Measurements from ENCODE around the gene C11orf97.
A peak's percentile ranks its signal among the peaks of the same experiment; 100 is the strongest.
"Not testable (repeated sequence)": the region's sequence is repeated elsewhere in the genome, so short reads cannot be mapped to it uniquely, and the experiment has no call there.

C11orf97 gene

GRCh38 chr11:94525546-94526324, 13.5 kb downstream of the C11orf97 start:
- no peak for DNase-seq (ENCODE audit: low spot score)

DNA sequence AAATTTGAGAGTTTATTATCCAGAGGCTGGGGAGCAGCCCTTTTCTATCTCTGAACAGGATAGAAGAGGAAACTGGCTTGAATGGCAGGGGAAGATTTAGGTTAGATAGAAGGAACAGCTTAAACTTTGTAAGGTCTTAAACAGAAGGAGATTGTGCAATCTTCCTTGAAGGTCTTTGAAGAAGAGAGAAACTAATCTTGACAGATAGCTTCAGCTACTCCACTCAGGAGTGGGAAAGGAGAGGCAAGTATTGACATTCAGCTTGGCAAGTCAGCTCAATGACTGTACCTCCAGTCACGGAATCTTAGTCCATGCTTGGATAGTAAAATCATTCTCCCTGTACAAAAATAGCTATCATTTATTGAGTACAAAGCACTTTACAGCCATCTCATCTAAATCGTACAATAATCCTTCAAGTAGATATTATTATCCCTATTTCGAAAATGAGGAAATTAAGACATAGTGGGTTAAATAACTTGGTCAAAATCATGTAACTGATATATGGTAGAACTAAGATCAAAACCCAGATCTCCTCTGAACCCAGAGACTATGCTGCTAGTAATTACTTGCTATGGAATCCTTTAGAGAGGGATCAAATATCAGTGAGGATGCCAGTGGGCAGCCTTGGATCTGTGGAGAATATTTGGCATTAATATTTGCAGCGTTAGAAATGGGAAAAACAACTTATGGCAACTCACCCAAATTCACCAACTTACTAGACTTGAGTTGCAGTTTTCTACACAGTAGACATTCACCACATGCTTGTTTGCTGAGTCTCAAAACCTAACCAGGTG, 14.6 kb downstream of the C11orf97 start:
- no peak for DNase-seq (ENCODE audit: low spot score)

GRCh38 chr11:94528551-94528950, 16.3 kb downstream of the C11orf97 start:
- DNase-seq (ENCODE audit: low spot score), result no peak

DNA sequence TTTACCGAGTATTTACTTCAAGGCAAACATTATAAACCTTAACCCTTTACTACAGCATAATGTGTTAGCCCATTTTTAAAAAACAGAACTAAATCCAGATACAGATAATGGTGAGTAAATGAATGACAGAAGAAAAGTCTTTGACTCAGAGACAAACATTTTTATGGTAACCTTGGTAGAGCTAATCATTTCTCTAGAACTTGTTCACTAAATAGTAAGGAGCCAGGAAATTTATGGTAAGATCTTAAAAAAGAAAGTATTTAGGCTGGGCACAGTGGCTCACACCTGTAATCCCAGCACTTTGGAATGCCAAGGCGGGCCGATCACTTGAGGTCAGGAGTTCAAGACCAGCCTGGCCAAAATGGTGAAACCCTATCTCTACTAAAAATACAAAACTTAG, 19.9 kb downstream of the C11orf97 start:
- no peak for DNase-seq (ENCODE audit: low spot score)

DNA sequence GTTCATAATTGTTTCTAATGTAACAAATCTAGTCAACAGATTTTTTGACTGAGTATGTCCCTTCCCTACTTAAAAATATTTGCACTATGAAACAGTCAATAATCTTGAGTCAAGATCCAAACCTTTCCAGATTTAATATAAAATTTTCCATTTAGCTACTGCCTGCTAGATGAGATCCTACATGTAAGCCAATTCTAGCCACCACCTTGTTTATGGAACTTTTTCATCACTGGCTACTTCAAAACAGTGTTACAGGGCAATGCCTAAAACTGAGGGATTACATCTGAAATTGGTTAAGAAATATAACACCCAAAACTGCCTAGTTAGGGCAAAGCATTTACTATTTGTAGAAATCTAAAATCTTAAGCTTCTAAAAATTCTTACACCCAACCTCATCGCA, 20.9 kb downstream of the C11orf97 start:
- no peak for DNase-seq (ENCODE audit: low spot score)

DNA sequence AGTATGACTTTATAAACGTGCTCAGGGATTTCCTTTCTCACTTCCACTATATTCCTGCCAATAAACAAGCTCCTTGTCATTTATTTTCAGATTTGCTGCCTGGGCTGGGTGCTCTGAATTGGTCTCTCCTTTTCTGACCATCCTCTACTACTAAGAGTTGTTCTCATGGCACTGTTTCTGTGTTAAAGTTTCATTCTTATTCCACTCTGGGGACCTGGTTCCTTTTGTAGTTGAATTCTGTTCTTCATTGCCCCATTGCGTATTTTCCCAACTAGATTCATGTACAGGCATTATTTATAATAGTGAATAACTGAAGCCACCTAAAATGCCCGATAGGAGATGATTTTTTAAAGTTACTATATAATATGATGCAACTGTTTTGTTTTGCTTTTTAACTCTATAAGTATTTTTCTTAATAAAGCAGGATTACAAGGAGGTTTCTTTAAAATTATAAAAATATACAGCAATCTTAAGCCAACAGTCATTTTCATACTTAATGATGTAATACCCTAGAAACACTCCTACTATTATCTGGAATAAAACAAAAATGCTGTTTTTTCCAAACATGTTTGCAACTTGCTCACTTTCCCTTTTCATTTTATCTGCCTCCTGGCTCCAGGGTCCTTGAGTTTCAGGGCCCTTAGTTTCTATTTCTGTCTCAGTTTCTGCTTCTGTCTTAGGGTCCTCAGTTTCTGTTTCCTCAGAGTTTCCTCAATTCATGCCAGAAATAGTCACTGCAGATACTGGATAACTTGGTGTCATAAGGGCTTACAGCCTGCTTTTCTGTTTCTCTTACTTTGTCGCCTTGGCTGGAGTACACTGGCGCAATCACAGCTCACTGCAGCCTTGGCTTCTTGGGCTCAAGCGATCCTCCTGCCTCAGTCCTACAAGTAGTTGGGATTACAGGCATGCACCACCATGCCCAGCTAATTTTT, 21.7 kb downstream of the C11orf97 start:
- no peak for DNase-seq (ENCODE audit: low spot score)

- DNase-seq (ENCODE audit: low spot score), result no peak
Observed at GRCh38 chr11:94536386-94536785, 24.1 kb downstream of the C11orf97 start.

DNA sequence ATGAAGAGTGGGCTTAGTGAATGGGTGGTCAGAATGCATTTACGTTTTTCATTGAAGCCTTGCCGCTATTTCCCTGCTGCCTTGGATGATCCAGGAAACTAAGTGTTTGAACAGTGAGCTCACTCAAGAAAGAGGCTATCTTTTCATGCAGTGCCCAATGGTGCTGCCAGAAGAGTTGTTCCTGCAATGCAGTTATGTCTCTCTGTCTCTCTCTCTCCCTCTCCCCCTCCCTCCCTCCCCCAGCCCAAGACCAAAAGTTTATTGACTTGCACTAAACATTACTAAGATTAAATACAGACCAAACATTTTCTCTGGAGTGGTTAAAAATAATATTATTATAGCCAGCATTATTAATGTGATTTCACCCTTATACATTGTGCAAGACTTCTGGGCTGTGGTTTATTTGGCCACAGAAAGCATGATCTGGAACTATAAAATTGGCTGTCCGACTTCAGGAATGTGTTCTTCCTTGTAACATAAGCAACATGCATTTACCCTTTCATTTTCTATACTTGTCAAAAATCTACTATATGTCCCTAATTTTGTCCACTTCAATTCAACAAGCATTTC, 24.9 kb downstream of the C11orf97 start:
- DNase-seq (ENCODE audit: low spot score), result no peak

GRCh38 chr11:94539420-94539819, 27.2 kb downstream of the C11orf97 start:
- no peak for DNase-seq (ENCODE audit: low spot score)

DNA sequence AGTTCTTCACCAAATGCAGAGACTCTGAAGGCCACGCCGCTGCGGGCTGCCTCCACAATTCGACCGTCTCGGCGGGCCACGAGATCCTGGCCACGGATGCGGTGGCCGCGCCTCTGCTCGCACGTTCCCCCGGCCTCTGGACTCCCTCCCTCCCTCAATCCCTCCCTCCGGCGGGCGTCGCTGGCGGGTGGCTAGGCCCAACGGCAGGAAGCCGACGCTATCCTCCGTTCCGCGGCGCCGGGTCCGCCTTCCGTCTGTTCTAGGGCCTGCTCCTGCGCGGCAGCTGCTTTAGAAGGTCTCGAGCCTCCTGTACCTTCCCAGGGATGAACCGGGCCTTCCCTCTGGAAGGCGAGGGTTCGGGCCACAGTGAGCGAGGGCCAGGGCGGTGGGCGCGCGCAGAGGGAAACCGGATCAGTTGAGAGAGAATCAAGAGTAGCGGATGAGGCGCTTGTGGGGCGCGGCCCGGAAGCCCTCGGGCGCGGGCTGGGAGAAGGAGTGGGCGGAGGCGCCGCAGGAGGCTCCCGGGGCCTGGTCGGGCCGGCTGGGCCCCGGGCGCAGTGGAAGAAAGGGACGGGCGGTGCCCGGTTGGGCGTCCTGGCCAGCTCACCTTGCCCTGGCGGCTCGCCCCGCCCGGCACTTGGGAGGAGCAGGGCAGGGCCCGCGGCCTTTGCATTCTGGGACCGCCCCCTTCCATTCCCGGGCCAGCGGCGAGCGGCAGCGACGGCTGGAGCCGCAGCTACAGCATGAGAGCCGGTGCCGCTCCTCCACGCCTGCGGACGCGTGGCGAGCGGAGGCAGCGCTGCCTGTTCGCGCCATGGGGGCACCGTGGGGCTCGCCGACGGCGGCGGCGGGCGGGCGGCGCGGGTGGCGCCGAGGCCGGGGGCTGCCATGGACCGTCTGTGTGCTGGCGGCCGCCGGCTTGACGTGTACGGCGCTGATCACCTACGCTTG, 31.7 kb downstream of the C11orf97 start, which contains the start of gene FUT4:
FUT4 (plus strand) TSS at position 227 of the 951 bp plus-strand sequence; CDS start at position 440, 213 bp downstream.
- DNase-seq (ENCODE audit: low spot score), result peak; percentile 93

DNA sequence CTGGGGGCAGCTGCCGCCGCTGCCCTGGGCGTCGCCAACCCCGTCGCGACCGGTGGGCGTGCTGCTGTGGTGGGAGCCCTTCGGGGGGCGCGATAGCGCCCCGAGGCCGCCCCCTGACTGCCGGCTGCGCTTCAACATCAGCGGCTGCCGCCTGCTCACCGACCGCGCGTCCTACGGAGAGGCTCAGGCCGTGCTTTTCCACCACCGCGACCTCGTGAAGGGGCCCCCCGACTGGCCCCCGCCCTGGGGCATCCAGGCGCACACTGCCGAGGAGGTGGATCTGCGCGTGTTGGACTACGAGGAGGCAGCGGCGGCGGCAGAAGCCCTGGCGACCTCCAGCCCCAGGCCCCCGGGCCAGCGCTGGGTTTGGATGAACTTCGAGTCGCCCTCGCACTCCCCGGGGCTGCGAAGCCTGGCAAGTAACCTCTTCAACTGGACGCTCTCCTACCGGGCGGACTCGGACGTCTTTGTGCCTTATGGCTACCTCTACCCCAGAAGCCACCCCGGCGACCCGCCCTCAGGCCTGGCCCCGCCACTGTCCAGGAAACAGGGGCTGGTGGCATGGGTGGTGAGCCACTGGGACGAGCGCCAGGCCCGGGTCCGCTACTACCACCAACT, 32.5 kb downstream of the C11orf97 start:
- DNase-seq (ENCODE audit: low spot score), result peak; percentile 72

DNA sequence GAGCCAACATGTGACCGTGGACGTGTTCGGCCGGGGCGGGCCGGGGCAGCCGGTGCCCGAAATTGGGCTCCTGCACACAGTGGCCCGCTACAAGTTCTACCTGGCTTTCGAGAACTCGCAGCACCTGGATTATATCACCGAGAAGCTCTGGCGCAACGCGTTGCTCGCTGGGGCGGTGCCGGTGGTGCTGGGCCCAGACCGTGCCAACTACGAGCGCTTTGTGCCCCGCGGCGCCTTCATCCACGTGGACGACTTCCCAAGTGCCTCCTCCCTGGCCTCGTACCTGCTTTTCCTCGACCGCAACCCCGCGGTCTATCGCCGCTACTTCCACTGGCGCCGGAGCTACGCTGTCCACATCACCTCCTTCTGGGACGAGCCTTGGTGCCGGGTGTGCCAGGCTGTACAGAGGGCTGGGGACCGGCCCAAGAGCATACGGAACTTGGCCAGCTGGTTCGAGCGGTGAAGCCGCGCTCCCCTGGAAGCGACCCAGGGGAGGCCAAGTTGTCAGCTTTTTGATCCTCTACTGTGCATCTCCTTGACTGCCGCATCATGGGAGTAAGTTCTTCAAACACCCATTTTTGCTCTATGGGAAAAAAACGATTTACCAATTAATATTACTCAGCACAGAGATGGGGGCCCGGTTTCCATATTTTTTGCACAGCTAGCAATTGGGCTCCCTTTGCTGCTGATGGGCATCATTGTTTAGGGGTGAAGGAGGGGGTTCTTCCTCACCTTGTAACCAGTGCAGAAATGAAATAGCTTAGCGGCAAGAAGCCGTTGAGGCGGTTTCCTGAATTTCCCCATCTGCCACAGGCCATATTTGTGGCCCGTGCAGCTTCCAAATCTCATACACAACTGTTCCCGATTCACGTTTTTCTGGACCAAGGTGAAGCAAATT, 33.3 kb downstream of the C11orf97 start:
- peak; percentile 67 for DNase-seq (ENCODE audit: low spot score)

GRCh38 chr11:94546162-94546470, 33.9 kb downstream of the C11orf97 start:
- no peak for DNase-seq (ENCODE audit: low spot score)

- no peak for DNase-seq (ENCODE audit: low spot score)
Observed at GRCh38 chr11:94546886-94547285, 34.6 kb downstream of the C11orf97 start.

- no peak for DNase-seq (ENCODE audit: low spot score)
Observed at GRCh38 chr11:94549146-94549545, 36.9 kb downstream of the C11orf97 start.

GRCh38 chr11:94550513-94550912, 38.3 kb downstream of the C11orf97 start:
- DNase-seq (ENCODE audit: low spot score), result no peak

DNA sequence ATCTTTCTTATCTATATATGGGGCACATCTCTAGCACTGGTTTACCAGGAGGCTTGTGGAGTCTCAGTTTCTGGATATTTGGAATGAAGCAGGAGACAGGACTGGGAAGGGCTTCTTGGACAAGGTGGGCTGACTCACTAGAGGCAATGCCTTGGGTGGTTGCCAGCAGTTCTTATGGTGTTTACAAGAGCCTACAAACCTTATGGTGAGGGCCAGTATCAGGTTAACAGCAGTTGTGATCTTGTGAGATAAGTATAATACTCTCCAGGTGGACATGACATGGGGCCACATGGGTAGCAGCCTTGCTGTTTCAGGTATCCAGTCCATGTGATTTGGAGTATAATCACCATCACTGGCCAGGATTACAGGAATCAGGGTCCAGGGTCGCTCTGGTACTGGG, 41.7 kb downstream of the C11orf97 start:
- no peak for DNase-seq (ENCODE audit: low spot score)

DNA sequence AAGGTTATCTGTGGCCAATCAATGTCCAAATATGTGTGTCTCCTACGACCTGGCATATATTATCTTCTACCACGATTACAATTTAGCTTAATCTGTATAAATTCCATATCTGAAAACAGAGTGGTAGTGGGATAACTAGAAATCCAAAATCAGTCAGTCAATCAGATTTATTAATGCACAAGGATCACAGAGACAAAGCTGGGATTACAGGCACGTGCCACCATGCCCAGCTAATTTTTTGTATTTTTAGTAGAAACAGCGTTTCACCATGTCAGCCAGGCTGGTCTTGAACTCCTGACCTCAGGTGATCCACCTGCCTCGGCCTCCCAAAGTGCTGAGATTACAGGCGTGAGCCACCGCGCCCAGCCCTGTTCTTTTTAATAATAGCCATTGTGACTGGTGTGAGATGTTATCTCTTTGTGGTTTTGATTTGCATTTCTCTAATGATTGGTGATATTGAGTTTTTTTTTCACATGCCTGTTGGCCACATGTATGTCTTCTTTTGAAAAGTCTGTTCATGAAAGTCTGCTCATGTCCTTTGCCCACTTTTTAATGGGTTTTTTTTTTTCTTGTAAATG, 43.6 kb downstream of the C11orf97 start:
- not testable (repeated sequence) for DNase-seq (ENCODE audit: low spot score)

DNA sequence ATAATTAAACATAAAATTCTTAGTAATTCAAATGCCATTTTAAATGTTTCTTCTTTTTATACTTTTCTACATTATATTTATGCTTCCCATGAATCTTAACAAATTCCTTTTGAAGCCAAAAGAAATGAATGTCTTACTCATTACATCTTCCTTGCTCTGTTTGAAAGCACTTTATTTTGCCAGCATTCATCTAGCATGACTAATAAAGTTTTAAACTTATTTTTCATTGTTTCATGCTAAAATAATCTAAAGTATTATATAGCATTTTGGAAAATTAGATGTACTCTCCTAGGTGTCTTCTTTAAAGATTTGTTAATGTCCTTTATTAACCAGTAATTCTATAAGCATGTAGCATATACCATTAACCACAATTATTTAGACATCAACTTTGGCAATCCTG, 45.2 kb downstream of the C11orf97 start:
- DNase-seq (ENCODE audit: low spot score), result no peak

Data from left forelimb (tissue), 1 donor.